Liver (tissue), 3 donors: Measurements from ENCODE around the gene ZBTB47.

Experiments
- FOXA1 ChIP-seq: IDR thresholded peaks from 2 replicates; pipeline ENCODE4 v1.6.1; 2016; ENCODE audit warnings: antibody characterized with exemption
- GABPA ChIP-seq, 2 donors: IDR thresholded peaks in 1 of 2; conservative IDR thresholded peaks in 1 of 2; 2 replicates each; pipeline ENCODE4 v1.6.1; 2016; ENCODE audit warnings: antibody characterized with exemption in 2 of 2, mild to moderate bottlenecking in 1 of 2, moderate library complexity in 1 of 2
- JUND ChIP-seq, 2 donors: IDR thresholded peaks; 2 replicates each; pipeline ENCODE4 v1.6.1; 2016; ENCODE audit warnings: antibody characterized with exemption in 2 of 2
- TAF1 ChIP-seq: conservative IDR thresholded peaks from 2 replicates; pipeline ENCODE4 v1.6.1; 2016; ENCODE audit warnings: antibody characterized with exemption, mild to moderate bottlenecking
- TF ChIP-seq, protein P1 (sequence below): fragments of 150-350 bp; IDR thresholded peaks from 2 replicates; pipeline ENCODE4 v1.5.1; 2017; ENCODE audit warnings: improper control_type of control experiment, low read depth, low read length; ENCODE audit not compliant: missing input control
- TF ChIP-seq, protein P2 (sequence below): IDR thresholded peaks from 2 replicates; pipeline ENCODE4 v1.6.1; 2016; ENCODE audit warnings: antibody characterized with exemption
- TF ChIP-seq, protein P3 (sequence below): IDR thresholded peaks from 2 replicates; pipeline ENCODE4 v1.6.1; 2016; ENCODE audit warnings: antibody characterized with exemption, mild to moderate bottlenecking
- TF ChIP-seq, protein P4 (sequence below): IDR thresholded peaks from 2 replicates; pipeline ENCODE4 v1.6.1; 2016; ENCODE audit warnings: antibody characterized with exemption
- donor health status: healthy.
- donor health status: healthy.

DNA sequence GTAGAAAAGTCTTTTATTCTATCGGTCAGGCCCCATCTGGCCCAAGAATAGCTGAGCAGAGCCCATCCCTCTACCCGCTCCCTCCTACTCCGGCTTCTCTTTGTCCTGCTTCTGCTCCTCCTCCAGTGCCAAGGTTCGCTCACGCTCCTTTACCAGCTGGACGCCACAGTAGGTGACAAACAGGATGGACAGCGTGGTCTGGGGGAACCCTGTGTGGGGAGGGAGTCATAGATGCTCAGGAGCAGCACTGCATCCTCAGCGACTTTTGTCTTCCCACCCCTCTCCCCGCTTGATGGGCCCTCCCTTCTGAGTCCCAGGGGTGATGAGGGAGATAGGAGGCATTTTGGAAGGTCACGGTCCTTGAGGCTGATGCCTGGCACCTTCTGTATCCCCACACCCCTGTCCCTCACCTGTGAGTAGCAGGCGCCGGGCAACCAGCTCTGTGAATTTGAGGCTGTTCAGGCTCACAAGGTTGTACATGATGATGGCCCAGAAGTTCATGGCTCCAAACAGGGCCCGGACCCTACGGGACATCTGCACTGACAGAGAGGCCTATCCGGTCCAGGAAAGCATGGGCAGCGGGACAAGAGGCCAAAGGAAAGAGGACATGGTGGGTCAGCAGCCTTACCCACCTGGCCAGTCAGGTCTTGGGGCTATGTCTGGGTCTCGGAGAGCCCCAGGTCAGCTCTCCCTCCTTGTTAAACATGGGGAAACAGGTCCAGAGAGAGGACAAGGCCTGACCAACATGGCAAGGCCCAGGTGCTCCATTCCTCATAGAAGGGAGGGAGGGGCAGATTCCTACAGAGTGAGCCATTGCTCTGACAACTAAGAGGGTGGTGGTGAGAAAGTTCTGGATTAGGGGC lies 39.4 kb downstream of the ZBTB47 start:
- TF ChIP-seq, protein P1, sequence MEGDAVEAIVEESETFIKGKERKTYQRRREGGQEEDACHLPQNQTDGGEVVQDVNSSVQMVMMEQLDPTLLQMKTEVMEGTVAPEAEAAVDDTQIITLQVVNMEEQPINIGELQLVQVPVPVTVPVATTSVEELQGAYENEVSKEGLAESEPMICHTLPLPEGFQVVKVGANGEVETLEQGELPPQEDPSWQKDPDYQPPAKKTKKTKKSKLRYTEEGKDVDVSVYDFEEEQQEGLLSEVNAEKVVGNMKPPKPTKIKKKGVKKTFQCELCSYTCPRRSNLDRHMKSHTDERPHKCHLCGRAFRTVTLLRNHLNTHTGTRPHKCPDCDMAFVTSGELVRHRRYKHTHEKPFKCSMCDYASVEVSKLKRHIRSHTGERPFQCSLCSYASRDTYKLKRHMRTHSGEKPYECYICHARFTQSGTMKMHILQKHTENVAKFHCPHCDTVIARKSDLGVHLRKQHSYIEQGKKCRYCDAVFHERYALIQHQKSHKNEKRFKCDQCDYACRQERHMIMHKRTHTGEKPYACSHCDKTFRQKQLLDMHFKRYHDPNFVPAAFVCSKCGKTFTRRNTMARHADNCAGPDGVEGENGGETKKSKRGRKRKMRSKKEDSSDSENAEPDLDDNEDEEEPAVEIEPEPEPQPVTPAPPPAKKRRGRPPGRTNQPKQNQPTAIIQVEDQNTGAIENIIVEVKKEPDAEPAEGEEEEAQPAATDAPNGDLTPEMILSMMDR, result no peak
- TF ChIP-seq, protein P2, sequence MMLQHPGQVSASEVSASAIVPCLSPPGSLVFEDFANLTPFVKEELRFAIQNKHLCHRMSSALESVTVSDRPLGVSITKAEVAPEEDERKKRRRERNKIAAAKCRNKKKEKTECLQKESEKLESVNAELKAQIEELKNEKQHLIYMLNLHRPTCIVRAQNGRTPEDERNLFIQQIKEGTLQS, result no peak
- TF ChIP-seq FOXA1 (no peak), JUND (IDR thresholded peaks at IDR 0.05) (no peak), TAF1 (no peak), GABPA (IDR thresholded peaks at IDR 0.05 in 1 of 2, conservative IDR thresholded peaks at IDR 0.05 in 1 of 2) (no peak)
- TF ChIP-seq, protein P3, sequence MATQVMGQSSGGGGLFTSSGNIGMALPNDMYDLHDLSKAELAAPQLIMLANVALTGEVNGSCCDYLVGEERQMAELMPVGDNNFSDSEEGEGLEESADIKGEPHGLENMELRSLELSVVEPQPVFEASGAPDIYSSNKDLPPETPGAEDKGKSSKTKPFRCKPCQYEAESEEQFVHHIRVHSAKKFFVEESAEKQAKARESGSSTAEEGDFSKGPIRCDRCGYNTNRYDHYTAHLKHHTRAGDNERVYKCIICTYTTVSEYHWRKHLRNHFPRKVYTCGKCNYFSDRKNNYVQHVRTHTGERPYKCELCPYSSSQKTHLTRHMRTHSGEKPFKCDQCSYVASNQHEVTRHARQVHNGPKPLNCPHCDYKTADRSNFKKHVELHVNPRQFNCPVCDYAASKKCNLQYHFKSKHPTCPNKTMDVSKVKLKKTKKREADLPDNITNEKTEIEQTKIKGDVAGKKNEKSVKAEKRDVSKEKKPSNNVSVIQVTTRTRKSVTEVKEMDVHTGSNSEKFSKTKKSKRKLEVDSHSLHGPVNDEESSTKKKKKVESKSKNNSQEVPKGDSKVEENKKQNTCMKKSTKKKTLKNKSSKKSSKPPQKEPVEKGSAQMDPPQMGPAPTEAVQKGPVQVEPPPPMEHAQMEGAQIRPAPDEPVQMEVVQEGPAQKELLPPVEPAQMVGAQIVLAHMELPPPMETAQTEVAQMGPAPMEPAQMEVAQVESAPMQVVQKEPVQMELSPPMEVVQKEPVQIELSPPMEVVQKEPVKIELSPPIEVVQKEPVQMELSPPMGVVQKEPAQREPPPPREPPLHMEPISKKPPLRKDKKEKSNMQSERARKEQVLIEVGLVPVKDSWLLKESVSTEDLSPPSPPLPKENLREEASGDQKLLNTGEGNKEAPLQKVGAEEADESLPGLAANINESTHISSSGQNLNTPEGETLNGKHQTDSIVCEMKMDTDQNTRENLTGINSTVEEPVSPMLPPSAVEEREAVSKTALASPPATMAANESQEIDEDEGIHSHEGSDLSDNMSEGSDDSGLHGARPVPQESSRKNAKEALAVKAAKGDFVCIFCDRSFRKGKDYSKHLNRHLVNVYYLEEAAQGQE, result no peak
- TF ChIP-seq, protein P4, sequence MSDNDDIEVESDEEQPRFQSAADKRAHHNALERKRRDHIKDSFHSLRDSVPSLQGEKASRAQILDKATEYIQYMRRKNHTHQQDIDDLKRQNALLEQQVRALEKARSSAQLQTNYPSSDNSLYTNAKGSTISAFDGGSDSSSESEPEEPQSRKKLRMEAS, result no peak
